ENCODE results near the gene FN1.
"Not testable (repeated sequence)": the region's sequence is repeated elsewhere in the genome, so short reads cannot be mapped to it uniquely, and the experiment has no call there.

The FN1 gene

GRCh38 chr2:215363461-215364156 lies 72.3 kb downstream of the FN1 start:
- DNase-seq: no peak

DNA sequence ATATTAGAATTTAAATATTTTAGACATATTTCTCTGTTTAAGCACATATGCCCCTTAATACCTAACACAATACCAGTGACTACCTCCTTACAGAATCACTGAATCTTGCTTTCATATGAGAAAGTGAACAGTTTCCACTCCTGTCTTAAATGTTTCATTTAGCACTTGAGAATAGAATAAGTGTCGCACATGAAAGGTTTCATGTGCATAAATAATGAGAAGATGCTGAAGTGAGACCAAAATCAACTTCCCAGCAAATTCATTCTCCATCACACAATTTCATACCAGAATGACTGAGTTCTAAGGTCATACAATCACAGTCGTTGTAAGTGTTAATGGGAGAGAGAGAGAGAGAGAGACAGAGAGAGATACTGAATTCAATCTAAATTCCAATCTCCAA lies 72.8 kb downstream of the FN1 start:
- no peak for DNase-seq

DNA sequence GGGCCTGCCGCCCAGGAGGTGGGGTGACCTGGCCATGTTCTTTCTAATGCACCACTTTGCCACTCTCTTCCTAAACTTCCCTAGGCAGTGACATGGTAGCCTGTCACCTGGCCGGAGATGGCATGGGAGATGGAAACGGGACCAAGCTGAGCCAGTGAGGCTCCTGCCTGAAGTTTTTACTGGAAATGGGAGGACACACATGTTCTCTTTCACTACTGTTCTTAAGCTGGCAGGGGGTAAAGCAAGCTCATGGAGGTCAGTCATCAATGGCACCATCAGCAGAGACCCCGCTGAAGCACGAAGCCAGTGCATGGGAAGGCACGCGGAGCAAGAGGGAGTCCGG lies 73.3 kb downstream of the FN1 start:
- DNase-seq: no peak

DNA sequence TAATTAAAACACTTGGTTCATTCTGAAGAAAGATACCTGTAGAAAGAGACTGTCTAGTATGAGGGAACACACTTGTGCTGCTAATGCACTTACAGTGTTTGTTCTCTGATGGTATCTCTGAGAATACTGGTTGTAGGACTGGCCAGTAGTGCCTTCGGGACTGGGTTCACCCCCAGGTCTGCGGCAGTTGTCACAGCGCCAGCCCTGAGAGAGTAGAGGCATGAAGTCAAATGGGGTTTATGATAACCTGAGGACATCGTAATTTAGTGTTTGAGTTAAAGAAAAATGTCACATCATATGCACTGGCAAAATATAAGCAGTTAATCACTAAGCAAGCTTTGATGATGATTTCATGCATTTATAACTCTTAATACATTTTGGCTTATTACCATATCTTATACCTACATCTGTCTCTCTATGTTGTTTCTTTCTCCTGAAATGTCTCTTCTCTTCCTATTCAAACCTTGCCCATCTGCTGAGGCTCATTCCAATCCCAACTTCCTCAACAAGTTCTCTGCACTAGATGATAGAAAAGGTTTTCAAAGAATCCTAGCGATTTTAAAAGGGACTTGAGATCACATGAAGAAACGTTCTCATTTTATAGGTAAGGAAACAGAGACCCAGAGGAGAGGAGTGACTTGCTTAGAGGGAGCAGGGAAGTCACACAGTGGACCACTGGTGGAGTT lies 73.8 kb downstream of the FN1 start:
- no peak for DNase-seq

- DNase-seq: no peak
These were observed 74.5 kb downstream of the FN1 start for GRCh38 chr2:215361211-215361875.

GRCh38 chr2:215360596-215360995 lies 75.3 kb downstream of the FN1 start:
- no peak for DNase-seq

- not testable (repeated sequence) for DNase-seq
These were observed 75.8 kb downstream of the FN1 start for GRCh38 chr2:215360059-215360458.

- no peak for DNase-seq
These were observed 76.3 kb downstream of the FN1 start for GRCh38 chr2:215359576-215359922.

DNA sequence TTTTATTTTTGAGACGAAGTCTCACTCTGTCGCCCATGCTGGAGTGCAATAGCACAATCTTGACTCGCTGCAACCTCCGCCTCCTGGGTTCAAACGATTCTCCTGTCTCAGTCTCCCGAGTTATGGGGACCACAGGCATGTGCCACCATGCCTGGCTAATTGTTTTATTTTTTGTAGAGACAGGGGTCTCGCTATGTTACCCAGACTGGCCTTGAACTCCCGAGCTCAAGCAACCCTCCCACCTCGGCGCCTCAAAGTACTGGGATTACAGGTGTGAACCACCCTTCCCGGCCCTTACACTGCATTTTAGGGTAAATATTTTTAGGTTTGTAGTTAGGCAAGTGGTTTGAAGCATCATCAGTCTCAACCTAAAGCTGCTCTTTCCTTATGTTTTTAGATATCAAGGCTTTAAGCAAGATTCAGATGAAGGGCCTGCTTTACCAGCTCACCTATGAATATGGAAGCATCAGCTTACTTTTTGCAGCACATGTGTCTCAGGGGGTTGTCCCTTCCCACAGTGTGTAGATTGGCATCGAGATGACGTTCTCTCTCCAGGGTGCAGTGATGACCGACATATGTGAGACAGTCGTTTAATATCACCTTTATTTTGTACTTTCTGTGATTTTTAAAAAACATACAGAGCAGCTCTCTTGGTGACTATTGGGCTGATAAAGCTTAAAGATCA lies 76.8 kb downstream of the FN1 start:
- no peak for DNase-seq

GRCh38 chr2:215358312-215358845 lies 77.5 kb downstream of the FN1 start:
- no peak for DNase-seq

DNA sequence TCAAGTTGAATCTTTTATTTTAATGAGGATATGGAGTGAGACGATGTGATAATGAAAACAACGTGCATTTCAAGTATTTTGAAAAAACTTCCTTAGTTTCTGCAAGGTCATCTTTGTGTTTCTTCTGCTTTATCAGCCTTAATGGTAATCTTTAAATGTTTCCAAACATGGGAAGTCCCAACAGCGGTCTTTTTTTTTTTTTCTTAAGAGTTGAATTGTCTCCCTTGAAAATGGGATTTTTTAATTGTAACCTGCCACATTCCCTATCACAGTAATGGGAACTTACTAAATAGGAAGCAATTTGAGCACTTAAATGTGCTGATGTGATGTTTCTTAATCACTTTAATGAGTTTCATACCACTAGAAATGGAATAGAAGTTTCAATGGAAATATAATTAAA lies 78.2 kb downstream of the FN1 start:
- DNase-seq: no peak

DNA sequence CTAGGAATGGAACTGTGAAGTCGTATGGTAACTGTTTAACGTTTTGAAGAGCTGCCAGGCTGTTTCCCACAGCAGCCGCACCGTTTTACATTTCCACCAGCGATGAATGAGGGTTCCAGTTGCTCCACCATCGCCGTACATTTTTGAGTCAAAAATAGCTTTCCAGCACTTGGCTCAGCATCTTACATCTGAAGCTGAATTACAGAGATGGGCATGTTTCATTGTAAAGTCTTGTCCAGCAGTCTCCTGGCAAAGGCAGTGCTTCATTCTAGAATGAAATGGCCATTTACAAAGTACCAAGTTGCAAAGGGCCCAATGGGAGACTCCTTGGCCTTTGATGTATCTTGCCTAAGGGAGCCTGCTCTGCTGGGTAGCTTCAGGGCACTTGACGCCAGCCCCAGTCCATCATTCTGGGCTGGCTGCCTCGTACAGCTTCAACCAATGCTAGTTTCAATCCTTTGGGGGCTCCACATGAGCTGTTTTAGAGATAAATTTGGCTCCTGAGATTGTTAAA lies 78.9 kb downstream of the FN1 start:
- DNase-seq: no peak

GRCh38 chr2:215356334-215356947 lies 79.4 kb downstream of the FN1 start:
- no peak for DNase-seq

DNA sequence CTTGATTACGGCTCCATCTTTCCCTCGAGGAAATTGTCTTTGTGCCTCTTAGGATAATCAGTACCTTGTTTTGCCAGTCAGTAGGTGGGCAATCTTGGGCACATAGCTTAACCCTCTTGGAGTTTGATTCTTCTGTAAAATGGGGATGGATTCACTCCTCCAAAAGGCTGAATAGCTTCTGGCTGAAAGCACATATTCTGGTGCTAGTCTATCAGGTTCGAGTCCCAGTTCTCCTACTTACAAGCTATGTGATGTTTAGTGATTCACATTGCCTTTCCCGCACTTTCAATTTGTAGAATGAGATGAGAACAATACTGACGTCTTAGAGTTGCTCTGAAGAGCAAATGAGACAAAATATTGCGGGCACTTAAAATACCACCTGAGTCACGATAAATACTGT lies 80.1 kb downstream of the FN1 start:
- no peak for DNase-seq

DNA sequence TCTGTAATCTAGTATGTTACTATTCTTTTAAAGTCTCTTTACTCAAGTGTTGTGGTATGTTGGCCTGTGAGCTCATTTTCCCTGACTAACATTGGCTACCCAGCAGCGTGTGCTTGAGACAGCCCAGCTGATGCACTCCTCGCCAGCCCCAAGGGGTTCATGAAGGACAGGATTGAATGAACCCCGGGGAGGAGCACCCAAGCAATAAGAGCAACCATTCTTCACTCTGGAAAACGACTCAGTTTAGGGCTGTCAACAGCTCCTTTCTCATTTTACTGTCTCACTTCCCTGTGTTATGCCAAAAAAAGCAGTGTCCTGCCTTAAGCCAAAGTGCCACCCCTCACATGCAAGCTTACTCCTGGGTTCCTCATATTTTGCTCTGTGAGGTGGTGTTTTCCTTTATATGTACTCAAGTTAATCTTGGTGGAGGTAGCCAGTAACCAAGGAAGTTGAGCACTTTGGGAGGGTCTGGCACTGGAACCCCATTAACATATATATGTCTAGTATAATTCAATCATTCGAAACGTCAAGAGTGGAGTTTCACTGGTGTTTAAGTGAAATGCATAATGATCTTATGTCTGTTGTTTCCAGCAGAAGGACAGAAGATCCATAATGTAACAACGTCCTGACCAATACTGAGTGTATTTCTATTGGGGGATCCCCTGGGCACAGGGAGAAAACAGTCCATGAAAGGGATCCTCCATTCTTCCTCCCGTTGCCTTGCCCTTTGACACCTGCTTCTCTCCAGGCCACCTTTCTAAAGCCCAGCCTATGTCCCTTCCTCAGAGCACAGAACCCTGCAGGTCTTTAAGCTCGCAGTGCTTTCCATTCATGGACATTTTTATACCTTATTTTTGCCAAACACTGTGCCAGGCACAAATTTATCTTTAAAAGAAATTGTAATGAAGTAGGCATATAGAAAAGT lies 80.8 kb downstream of the FN1 start:
- no peak for DNase-seq

DNA sequence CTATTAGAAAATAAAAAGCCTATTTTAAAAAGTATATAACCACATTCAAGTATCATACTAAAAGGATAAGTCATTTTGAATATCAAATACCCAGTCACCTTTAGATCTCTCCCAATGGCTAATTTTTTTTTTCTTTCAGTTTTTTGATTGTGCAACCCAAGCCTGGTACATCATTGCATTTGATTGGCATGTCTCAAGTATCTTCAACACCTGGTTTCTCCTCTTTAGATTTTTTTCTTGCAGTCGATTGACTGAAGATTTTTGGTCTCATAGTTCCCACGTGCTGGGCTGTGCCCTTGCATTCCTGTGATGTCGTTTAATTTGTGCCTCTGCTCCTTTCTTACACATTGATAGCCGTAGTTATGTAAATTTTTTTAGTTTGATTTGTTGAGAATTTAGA lies 83.3 kb downstream of the FN1 start:
- no peak for DNase-seq

GRCh38 chr2:215347878-215348277 lies 88.0 kb downstream of the FN1 start:
- DNase-seq: no peak

GRCh38 chr2:215338883-215339679 lies 96.8 kb downstream of the FN1 start:
- DNase-seq: no peak

GRCh38 chr2:215332872-215333595 lies 102.8 kb downstream of the FN1 start:
- DNase-seq: peak; percentile 17

DNA sequence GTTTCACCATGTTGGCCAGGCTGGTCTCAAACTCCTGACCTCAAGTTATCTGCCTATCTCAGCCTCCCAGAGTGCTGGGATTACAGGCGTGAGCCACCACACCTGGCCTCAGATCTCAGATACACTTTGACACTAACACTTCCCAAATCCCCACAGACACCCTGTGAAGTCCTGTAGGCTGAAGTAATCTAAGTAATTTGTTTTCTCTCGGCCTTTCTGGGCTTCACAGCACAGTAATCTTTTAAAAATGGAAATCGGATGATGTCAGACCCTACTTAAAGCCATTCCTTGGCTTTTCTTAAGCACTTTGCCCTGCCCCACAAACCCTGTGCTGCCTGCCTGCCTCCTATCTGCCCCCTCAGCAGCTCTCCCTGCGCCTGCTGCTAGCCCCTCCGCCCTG lies 107.8 kb downstream of the FN1 start:
- no peak for DNase-seq
